Germinal center (tissue), 1 donor: ENCODE measurements around the gene TMEM125.

Source experiments
- DNase-seq: peaks from one replicate; pipeline ENCODE4 v3.0.0; 2012; ENCODE audit warnings: mixed read lengths, low spot score

Gene TMEM125

DNA sequence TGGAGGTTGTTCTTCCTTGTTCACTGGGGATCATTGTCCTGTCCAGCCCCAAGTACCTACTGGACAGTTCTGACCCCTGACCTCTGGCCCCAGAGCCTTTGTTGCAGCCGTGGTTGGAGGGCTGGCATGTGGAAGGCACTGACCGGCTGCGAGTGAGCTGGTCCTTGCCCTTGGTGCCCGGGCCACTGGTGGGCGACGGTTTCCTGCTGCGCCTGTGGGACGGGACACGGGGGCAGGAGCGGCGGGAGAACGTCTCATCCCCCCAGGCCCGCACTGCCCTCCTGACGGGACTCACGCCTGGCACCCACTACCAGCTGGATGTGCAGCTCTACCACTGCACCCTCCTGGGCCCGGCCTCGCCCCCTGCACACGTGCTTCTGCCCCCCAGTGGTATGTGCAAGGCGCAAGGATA lies 42.4 kb downstream of the TMEM125 start:
- no peak for DNase-seq

DNA sequence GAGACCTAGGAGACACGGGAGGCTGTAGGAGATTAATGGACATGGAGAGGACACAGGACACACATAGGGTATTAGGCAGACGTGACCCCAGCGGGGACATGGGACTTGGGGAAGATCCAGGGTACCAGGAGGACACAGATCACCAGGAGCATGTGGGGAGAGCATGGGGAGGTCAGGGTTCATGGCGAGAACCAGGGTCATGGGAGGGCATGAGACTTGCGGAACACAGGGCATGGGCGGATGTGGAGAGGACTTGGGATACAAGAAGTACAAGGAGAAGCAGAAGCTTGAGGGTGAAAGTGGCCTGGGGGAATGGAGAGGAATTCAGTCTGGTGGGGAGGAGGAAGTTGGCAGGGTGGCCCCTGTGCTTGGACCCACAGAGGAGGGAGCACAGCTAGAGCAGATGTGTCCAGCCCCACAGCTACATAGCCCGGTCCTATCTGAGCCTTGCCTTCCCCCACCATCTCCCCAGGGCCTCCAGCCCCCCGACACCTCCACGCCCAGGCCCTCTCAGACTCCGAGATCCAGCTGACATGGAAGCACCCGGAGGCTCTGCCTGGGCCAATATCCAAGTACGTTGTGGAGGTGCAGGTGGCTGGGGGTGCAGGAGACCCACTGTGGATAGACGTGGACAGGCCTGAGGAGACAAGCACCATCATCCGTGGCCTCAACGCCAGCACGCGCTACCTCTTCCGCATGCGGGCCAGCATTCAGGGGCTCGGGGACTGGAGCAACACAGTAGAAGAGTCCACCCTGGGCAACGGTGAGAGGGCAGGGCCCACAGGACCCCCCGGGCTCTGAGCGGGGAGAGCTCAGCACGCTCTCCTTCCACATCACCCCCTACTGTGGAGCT lies 43.1 kb downstream of the TMEM125 start:
- no peak for DNase-seq

DNA sequence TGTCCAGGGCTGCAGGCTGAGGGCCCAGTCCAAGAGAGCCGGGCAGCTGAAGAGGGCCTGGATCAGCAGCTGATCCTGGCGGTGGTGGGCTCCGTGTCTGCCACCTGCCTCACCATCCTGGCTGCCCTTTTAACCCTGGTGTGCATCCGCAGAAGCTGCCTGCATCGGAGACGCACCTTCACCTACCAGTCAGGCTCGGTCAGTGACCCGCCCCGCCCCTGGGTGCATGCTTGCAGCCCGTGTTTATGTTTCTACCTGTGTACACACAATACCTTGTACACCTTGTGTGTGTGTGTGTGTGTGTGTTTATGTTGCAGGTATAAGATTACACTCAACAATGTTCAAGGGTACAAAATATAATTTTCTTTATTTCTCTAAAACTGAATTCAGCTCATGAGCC lies 44.0 kb downstream of the TMEM125 start:
- no peak for DNase-seq

DNA sequence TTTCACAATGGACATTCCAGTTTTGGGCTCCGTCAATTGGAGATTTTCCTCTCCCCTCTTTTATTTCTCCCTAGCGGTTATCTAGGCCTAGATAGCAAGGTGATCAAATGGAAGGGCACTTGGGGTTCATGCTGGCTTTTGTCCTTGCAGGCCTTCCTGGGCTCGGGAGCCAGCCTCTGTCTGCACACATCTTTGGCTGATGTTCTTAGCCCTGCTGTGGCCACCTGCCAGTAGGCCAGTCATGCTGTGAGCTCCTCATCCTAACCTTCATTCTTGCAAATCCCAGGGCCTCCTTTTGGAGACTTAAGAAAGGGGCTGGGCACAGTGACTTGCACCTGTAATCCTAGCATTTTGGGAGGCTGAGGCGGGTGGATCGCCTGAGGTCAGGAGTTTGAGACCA lies 44.5 kb downstream of the TMEM125 start:
- no peak for DNase-seq

DNA sequence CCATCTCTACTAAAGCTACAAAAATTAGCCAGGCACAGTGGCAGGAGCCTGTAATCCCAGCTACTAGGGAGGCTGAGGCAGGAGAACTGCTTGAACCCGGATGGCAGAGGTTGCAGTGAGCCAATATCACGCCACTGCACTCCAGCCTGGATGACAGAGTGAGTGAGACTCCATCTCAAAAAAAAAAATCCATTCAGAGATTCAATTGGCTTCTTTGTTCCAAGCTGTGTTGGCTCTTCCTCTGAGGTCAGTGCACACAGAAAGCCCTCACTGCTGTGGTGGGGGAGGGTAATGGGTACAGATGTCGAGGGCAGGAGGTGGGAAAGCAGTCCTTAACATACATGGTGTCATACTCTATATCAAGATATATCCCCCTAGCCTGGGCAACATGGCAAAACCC lies 45.7 kb downstream of the TMEM125 start:
- no peak for DNase-seq

DNA sequence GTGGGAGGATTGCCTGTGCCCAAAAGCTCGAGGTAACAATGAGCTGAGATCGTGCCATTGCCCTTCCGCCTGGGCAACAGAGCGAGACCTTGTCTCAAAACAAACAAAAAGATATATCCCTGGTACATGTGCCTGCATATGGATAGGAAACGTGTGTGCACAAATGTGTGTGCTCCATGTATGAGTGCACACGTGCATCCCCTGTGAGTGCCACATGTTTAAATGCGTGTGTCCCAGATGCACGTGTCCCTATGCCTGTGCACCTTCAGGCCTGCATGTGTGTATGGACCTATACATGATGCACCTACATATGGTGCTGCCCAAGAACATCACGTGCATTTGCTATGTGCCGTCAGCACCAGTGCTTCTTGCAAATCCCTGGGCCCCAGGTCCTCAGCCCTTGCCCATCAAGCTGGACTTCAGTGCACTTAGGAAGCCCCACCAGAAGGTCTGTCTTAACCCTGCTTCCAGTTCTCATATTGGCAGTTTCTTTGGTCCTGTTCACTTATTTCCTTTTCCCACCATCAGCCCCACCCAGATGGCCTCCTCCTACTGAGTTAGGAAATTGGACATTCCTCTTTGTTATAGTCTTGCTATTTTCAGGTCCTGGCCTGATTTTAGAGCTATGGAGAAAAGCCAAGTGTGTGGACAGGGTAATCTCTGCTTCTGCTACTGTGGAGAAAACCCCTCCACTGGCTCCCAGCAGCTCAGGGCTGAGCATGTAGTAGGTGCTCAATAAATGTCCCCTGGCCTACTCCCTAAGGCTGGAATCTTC lies 46.4 kb downstream of the TMEM125 start:
- no peak for DNase-seq

DNA sequence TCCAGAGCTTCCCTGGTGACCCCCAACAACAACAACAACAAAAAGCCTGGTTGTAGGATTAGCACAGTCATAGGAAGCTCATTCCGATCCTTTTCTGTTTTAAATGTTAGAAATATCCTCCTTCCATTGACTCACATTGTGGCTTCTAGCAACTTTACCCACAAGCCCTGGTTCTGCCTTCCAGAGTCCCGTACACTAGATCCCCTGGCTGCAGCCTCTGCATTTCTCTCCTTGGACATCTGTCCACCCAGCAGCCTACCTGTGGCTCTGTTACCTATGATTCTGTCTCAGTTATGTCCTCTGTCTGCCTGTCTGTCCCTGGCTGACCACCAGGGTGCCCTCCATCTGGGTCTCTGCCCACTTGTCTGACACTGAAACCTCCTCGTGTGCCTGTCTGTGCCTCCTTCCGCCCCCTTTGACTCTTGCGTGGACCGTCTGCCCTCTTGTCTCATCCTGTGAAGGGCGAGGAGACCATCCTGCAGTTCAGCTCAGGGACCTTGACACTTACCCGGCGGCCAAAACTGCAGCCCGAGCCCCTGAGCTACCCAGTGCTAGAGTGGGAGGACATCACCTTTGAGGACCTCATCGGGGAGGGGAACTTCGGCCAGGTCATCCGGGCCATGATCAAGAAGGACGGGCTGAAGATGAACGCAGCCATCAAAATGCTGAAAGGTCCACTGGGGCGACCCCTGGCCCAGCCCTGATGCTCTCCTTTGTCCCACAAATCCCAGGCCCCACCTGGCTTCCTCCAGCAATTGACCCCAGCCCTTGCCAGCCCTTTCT lies 47.1 kb downstream of the TMEM125 start:
- DNase-seq, result no peak

DNA sequence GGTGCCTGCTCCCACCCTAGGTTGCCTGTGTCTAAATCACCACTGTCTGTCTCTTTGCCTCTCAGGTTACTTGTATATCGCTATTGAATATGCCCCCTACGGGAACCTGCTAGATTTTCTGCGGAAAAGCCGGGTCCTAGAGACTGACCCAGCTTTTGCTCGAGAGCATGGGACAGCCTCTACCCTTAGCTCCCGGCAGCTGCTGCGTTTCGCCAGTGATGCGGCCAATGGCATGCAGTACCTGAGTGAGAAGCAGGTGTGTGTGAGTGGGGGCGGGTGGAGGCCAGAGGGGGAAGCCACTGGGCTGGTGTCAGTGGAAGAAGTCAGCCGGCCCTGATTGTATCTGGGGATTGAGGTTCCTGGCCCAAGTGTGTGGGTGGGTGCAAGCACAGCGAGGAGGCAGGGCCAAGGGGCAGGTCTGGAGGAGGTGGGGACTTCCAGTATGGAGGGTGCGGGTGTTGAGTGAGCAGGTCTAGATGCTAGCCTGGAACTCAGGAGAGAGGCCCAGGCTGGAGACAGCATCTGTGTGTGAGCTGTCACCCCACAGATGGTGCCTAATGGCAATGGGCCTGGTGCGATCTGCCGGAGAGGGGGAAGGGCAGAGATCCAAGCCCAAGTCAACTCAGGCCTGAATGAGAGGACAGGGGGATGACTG lies 48.2 kb downstream of the TMEM125 start:
- no peak for DNase-seq

DNA sequence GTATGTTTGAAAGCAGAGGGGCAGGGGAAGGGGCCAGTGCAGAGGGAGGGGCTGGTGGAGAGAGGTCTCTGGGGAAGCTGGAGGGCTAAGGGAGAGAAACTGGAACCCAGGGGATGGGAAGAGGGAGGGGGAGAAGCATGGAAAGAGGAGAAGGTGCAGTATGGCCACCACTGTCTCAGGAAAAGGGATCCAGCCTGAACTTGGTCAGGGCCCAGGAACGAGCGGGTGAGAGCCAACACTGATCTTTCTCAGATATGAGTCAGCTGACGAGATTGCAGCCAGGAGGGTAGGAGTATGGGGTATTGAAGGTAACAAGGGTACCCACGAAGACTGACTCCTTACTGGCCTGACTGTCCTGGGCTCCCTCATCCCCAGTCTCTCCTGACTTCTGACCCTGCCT lies 49.0 kb downstream of the TMEM125 start:
- DNase-seq, result no peak

DNA sequence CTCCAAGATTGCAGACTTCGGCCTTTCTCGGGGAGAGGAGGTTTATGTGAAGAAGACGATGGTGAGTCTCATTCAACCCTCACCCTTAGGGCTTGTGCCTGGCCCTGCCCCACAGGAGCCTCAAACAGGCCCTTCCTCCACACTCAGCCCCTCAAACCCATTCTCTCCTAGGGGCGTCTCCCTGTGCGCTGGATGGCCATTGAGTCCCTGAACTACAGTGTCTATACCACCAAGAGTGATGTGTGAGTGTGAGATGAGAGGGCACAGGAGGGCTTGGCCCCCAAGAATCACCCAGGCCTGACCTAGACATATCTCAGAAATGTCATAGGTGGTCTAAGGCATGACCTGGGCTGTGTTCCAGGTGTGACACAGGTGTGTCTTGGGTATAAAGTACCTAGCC lies 49.5 kb downstream of the TMEM125 start:
- DNase-seq, result no peak

DNA sequence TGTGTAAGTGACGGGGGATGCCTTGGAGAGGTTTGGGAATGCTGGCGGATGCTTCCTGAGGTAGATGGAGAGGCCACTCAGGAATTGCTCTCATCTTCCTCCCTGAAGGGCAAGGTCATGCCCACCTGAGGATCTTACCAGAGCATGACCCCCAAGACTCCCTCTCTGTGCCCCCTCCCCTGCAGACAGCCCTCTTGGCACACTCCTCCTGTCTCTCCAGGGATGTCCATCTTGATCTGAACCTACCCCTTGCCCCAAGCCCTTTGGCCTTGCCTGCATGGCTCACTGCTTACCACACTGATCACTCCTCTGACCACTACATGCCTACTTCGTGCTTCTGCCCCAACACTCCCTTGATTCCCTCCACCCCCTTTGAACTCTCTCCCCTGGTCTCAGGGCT lies 50.0 kb downstream of the TMEM125 start:
- DNase-seq, result no peak

DNA sequence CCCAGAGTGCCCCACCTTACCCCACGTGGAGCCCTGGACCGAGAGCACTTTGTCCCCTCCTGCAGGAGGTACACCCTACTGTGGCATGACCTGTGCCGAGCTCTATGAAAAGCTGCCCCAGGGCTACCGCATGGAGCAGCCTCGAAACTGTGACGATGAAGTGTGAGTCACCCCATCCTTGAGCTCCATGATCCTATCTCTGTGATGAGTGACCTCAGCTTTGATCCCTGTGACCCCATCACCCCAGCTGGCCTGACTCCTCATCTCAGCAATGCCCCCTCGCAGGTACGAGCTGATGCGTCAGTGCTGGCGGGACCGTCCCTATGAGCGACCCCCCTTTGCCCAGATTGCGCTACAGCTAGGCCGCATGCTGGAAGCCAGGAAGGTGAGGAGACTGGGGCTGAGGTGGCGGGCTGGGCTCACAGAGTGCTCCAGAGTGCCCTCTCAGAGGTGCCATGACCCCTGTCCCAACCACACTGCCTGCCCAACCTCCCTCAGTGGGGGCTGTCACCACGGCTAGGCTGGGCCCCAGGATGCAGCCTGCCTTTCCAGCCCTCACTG lies 51.6 kb downstream of the TMEM125 start:
- DNase-seq, result no peak

DNA sequence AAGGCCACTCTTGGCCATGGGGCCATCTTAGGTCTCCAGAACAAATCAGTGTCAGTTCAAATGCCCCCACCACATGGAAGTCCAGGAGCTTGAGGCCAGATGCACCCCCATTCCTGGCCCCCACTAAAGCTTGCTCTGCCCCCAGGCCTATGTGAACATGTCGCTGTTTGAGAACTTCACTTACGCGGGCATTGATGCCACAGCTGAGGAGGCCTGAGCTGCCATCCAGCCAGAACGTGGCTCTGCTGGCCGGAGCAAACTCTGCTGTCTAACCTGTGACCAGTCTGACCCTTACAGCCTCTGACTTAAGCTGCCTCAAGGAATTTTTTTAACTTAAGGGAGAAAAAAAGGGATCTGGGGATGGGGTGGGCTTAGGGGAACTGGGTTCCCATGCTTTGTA lies 52.7 kb downstream of the TMEM125 start:
- DNase-seq, result no peak
